OCI-LY1 (cell line): Measurements from ENCODE around the gene CDYL2.

ENCODE experiments used
- H2AFZ ChIP-seq: fragments of 200-600 bp; sonication (generic), shearing (Covaris generic); 2 replicates; pipeline ENCODE4 v1.6.0; 2014; ENCODE audit warnings: antibody characterized with exemption, mild to moderate bottlenecking, low read length
- H3F3A ChIP-seq: fragments of 200-600 bp; sonication (generic), shearing (Covaris generic); 2 replicates; pipeline ENCODE4 v1.6.0; 2014; ENCODE audit warnings: mild to moderate bottlenecking, antibody characterized with exemption, low read length, moderate library complexity; ENCODE audit not compliant: insufficient read depth
- H3K27ac ChIP-seq: fragments of 200-600 bp; sonication (generic); 2 replicates; pipeline ENCODE4 v1.5.1; 2014; ENCODE audit warnings: low read length, mixed run types, mild to moderate bottlenecking, low read depth; ENCODE audit not compliant: poor library complexity, severe bottlenecking
- H3K27me3 ChIP-seq: fragments of 200-600 bp; sonication (generic); 2 replicates; pipeline ENCODE4 v1.6.0; 2014; ENCODE audit warnings: antibody characterized with exemption, mild to moderate bottlenecking, low read length, moderate library complexity; ENCODE audit not compliant: insufficient read depth
- H3K36me3 ChIP-seq: fragments of 200-600 bp; sonication (generic); 2 replicates; pipeline ENCODE4 v1.6.1; 2014; ENCODE audit warnings: mild to moderate bottlenecking, antibody characterized with exemption, low read length, moderate library complexity, mixed read lengths; ENCODE audit not compliant: insufficient read depth
- H3K4me1 ChIP-seq: fragments of 200-600 bp; sonication (generic); 2 replicates; pipeline ENCODE4 v1.5.1; 2014; ENCODE audit warnings: mild to moderate bottlenecking, low read length, moderate library complexity; ENCODE audit not compliant: insufficient read depth, severe bottlenecking
- H3K4me2 ChIP-seq: fragments of 200-600 bp; sonication (generic), shearing (Covaris generic); 2 replicates; pipeline ENCODE4 v1.6.1; 2014; ENCODE audit warnings: low read length
- H3K4me3 ChIP-seq: fragments of 200-600 bp; sonication (generic); 2 replicates; pipeline ENCODE4 v1.5.1; 2014; ENCODE audit warnings: low read length, low read depth, mild to moderate bottlenecking, mixed read lengths; ENCODE audit not compliant: poor library complexity, severe bottlenecking
- H3K79me2 ChIP-seq: fragments of 200-600 bp; shearing (Covaris generic); 2 replicates; pipeline ENCODE4 v1.6.1; 2016; ENCODE audit warnings: mixed run types, low read length, mixed read lengths; ENCODE audit not compliant: insufficient read depth
- H3K9ac ChIP-seq: fragments of 200-600 bp; sonication (generic), shearing (Covaris generic); 2 replicates; pipeline ENCODE4 v1.6.1; 2014; ENCODE audit warnings: mild to moderate bottlenecking, low read length, mixed read lengths
- H3K9me2 ChIP-seq: fragments of 200-600 bp; sonication (generic), shearing (Covaris generic); 2 replicates; pipeline ENCODE4 v1.6.1; 2014; ENCODE audit warnings: low read depth, mild to moderate bottlenecking, low read length, mixed read lengths
- H3K9me3 ChIP-seq: fragments of 200-600 bp; shearing (Covaris generic); 2 replicates; pipeline ENCODE4 v1.6.1; 2014; ENCODE audit warnings: low read length, mixed read lengths
- H4K20me1 ChIP-seq: fragments of 200-600 bp; sonication (generic), shearing (Covaris generic); 2 replicates; pipeline ENCODE4 v1.6.0; 2016; ENCODE audit warnings: mild to moderate bottlenecking, low read length; ENCODE audit not compliant: insufficient read depth
- EZH2 ChIP-seq: fragments of 200-600 bp; sonication (generic), shearing (Covaris generic); IDR thresholded peaks from 2 replicates; pipeline ENCODE4 v1.8.0; 2017; ENCODE audit warnings: borderline replicate concordance, mixed run types, mild to moderate bottlenecking, antibody characterized with exemption, low read length, moderate library complexity, mixed read lengths
- TF ChIP-seq, protein P1 (sequence below): fragments of 200-600 bp; sonication (generic), shearing (Covaris generic); IDR thresholded peaks from 2 replicates; pipeline ENCODE4 v1.5.1; 2017; ENCODE audit warnings: mild to moderate bottlenecking, antibody characterized with exemption, low read length, moderate library complexity, mixed read lengths

The CDYL2 gene

DNA sequence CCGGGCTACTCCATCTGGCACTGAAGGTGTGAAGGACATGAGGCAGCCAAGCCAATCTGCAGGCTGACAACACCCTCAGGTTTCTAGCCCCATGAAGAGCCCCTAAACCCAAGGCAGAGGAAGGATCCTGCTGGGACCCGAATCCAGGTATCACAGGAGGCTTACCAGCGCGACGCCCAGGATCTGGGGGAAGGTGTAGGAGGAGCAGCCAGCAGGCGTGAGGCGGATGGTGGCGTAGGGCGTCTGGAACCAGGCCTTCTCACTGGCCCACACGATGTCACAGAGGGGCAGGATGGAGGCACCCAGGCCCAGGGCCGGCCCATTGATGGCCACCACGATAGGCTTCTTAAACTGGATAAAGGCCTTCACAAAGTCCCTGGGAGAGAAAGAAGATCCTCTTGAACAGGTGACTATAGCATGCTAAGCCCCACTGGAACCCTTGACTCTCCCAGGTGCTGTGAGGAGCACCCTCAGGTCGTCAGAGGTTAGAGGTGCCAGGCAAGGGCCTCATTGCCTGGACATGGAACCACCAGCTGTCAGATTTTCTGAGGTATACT is 191.9 kb downstream of the CDYL2 start:
- H3K4me3 ChIP-seq, result no peak overlapping the region
- H3K9ac ChIP-seq, result no peak overlapping the region
- H3K9me2 ChIP-seq, result no peaks in the 10 kb centered on the region
- no peaks in the 10 kb centered on the region for H3K4me1 ChIP-seq
- H4K20me1 ChIP-seq, result no peaks in the 10 kb centered on the region
- H3K79me2 ChIP-seq, result no peaks in the 10 kb centered on the region
- no peaks in the 10 kb centered on the region for H3K36me3 ChIP-seq
- H3K27me3 ChIP-seq, result no peaks in the 10 kb centered on the region
- no peak overlapping the region for H2AFZ ChIP-seq
- no peaks in the 10 kb centered on the region for H3K9me3 ChIP-seq
- TF ChIP-seq, protein P1, sequence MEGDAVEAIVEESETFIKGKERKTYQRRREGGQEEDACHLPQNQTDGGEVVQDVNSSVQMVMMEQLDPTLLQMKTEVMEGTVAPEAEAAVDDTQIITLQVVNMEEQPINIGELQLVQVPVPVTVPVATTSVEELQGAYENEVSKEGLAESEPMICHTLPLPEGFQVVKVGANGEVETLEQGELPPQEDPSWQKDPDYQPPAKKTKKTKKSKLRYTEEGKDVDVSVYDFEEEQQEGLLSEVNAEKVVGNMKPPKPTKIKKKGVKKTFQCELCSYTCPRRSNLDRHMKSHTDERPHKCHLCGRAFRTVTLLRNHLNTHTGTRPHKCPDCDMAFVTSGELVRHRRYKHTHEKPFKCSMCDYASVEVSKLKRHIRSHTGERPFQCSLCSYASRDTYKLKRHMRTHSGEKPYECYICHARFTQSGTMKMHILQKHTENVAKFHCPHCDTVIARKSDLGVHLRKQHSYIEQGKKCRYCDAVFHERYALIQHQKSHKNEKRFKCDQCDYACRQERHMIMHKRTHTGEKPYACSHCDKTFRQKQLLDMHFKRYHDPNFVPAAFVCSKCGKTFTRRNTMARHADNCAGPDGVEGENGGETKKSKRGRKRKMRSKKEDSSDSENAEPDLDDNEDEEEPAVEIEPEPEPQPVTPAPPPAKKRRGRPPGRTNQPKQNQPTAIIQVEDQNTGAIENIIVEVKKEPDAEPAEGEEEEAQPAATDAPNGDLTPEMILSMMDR, result no peak
- no peak for TF ChIP-seq EZH2
- H3K27ac ChIP-seq, result no peak overlapping the region
- no peaks in the 10 kb centered on the region for H3F3A ChIP-seq
- no peak overlapping the region for H3K4me2 ChIP-seq

DNA sequence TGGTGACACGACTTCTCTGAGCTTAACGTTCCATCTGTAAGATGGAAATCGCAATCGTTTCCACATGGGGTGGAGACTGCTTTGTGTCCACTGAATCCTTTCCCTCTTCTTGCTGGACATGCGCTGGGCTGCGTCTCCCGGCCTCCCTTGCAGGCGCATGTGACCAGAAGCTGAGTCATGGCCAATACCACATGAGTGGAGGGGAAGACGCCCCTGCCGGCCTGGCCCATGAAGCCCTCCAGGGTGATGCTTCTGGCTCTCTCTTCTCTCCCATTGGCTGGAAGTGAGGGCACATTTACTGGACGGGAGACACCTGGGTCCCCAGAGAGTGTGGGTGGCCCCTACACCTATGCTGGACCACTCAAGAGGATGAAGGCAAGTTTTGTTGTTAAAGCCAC is 192.5 kb downstream of the CDYL2 start:
- no peak for TF ChIP-seq EZH2
- TF ChIP-seq, protein P1, result no peak

DNA sequence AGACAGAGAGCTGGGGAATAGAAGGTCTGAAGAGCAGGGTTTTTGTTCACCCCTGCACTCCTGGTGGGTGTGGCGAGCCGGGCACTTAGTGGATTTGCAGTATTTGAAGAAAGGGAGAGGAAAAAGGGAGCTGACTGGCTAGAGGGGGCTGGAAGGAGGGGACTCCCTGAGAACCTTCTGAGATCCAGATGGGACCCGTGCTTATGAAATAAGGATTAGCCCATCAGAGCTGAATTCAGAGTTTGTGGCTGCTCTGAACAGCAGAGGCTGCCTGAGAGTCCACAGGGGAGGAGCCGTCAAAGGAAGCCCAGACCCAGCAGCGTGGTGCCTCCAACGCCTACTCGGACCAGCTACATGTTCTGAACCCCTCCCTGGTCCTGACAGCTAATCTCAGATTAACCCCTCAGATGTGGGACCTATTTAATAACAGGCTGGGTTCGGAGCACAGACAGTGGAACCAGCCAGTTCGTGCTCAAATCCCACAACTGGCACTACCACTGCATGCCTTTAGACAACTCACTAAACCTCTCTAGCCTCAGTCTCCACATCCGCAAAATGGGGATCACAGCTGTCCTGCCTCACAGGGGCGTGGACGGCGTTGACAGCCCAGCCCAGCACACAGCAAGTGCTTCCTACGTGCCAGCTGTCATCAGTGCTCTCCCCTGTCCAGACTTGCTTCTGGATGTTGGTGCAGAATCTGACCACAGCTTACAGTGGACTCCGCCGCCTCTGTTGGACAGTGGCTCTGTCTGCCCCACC is 193.0 kb downstream of the CDYL2 start:
- H3K4me3 ChIP-seq, result no peak overlapping the region
- no peaks in the 10 kb centered on the region for H3K9me2 ChIP-seq
- no peaks in the 10 kb centered on the region for H3K36me3 ChIP-seq
- TF ChIP-seq, protein P1, result no peak
- TF ChIP-seq EZH2, result no peak
- no peak overlapping the region for H3K9ac ChIP-seq
- no peaks in the 10 kb centered on the region for H3K79me2 ChIP-seq
- no peak overlapping the region for H3K4me2 ChIP-seq
- H3F3A ChIP-seq, result no peaks in the 10 kb centered on the region
- no peaks in the 10 kb centered on the region for H4K20me1 ChIP-seq
- H3K27ac ChIP-seq, result no peak overlapping the region
- no peaks in the 10 kb centered on the region for H3K4me1 ChIP-seq
- no peaks in the 10 kb centered on the region for H3K9me3 ChIP-seq
- H3K27me3 ChIP-seq, result no peaks in the 10 kb centered on the region
- no peak overlapping the region for H2AFZ ChIP-seq

More for the DNA sequence above, 192.5 kb downstream of the CDYL2 start:
- Histone ChIP-seq H3K4me3 (no peak overlapping the region), H3K9me3 (no peaks in the 10 kb centered on the region), H3K27me3 (no peaks in the 10 kb centered on the region), H3F3A (no peaks in the 10 kb centered on the region), H4K20me1 (no peaks in the 10 kb centered on the region), H3K4me2 (no peak overlapping the region), H3K79me2 (no peaks in the 10 kb centered on the region), H3K27ac (no peak overlapping the region), H3K36me3 (no peaks in the 10 kb centered on the region), H3K9me2 (no peaks in the 10 kb centered on the region), H2AFZ (no peak overlapping the region), H3K9ac (no peak overlapping the region), H3K4me1 (no peaks in the 10 kb centered on the region)
